ENCODE measurements around the gene GPR143. TPM values are rescaled to one million over a fixed set of nuclear protein-coding genes. Genes with fewer than 3 reads are reported as not detected.
A peak's percentile ranks its signal among the peaks of the same experiment; 100 is the strongest.

GPR143 gene
- total and polyA plus RNA-seq, 5 experiments from 2014 or later, result not detected

GRCh38 chrX:9700555-9700954, 65.1 kb downstream of the GPR143 start:
- DNase-seq (no peak), ATAC-seq (no peak)
- H3K36me3 Mint-ChIP-seq, result peaks cover 16 to 77% (median 30%) of the 10 kb centered on the region in 3 donors
- no peaks in the 10 kb centered on the region for H3K27me3 Mint-ChIP-seq
- no peak overlapping the region for H3K4me3 Mint-ChIP-seq
- H3K9me3 Mint-ChIP-seq, result peaks cover 0 to 16% (median 0%) of the 10 kb centered on the region in 9 donors
- POLR2A ChIA-PET, result no interaction called here
- no peaks in the 10 kb centered on the region for H3K4me1 Mint-ChIP-seq
- no peak overlapping the region for H3K27ac Mint-ChIP-seq

- H3K36me3 Mint-ChIP-seq, result peaks cover 7 to 76% (median 22%) of the 10 kb centered on the region in 3 donors
Observed at GRCh38 chrX:9698576-9698975, 67.1 kb downstream of the GPR143 start.

GRCh38 chrX:9693307-9694001, 72.2 kb downstream of the GPR143 start:
- ATAC-seq (no peak), DNase-seq (no peak)
- Mint-ChIP-seq H3K9me3 (no peaks in the 10 kb centered on the region), H3K4me1 (peaks cover 0 to 1% (median 0%) of the 10 kb centered on the region in 4 donors), H3K27me3 (no peaks in the 10 kb centered on the region), H3K36me3 (peaks cover under 1 to 71% (median 12%) of the 10 kb centered on the region in 3 donors), H3K27ac (no peak overlapping the region), H3K4me3 (no peak overlapping the region)
- POLR2A ChIA-PET, result no interaction called here

More at GRCh38 chrX:9698576-9698975, 67.1 kb downstream of the GPR143 start:
- H3K4me1 Mint-ChIP-seq, result no peaks in the 10 kb centered on the region
- no peak overlapping the region for H3K4me3 Mint-ChIP-seq
- DNase-seq (no peak), ATAC-seq (no peak)
- POLR2A ChIA-PET, result no interaction called here
- H3K9me3 Mint-ChIP-seq, result peaks cover 0 to 3% (median 0%) of the 10 kb centered on the region in 9 donors
- no peaks in the 10 kb centered on the region for H3K27me3 Mint-ChIP-seq
- H3K27ac Mint-ChIP-seq, result no peak overlapping the region

- DNase-seq (no peak), ATAC-seq (no peak)
- no peaks in the 10 kb centered on the region for H3K27me3 Mint-ChIP-seq
- H3K4me3 Mint-ChIP-seq, result no peak overlapping the region
- H3K9me3 Mint-ChIP-seq, result peaks cover 0 to 2% (median 0%) of the 10 kb centered on the region in 9 donors
- H3K27ac Mint-ChIP-seq, result peak overlapping the region in 2 of 10 donors; percentile 34 to 67
- peaks cover 0 to 1% (median 0%) of the 10 kb centered on the region in 4 donors for H3K4me1 Mint-ChIP-seq
- peaks cover 4 to 76% (median 10%) of the 10 kb centered on the region in 3 donors for H3K36me3 Mint-ChIP-seq
- POLR2A ChIA-PET, result no interaction called here
Observed at GRCh38 chrX:9690046-9690445, 75.6 kb downstream of the GPR143 start.

- H3K9me3 Mint-ChIP-seq, result peaks cover 0 to 2% (median 0%) of the 10 kb centered on the region in 9 donors
- DNase-seq (no peak), ATAC-seq (no peak)
- H3K4me1 Mint-ChIP-seq, result peaks cover 0 to 1% (median 0%) of the 10 kb centered on the region in 4 donors
- H3K4me3 Mint-ChIP-seq, result no peak overlapping the region
- POLR2A ChIA-PET, result no interaction called here
- H3K27ac Mint-ChIP-seq, result no peak overlapping the region
- peaks cover 4 to 71% (median 13%) of the 10 kb centered on the region in 3 donors for H3K36me3 Mint-ChIP-seq
- no peaks in the 10 kb centered on the region for H3K27me3 Mint-ChIP-seq
Observed at GRCh38 chrX:9688833-9689232, 76.8 kb downstream of the GPR143 start.

GRCh38 chrX:9687899-9688298, 77.7 kb downstream of the GPR143 start:
- DNase-seq (no peak), ATAC-seq (no peak)
- no peaks in the 10 kb centered on the region for H3K27me3 Mint-ChIP-seq
- no peak overlapping the region for H3K27ac Mint-ChIP-seq
- peaks cover 0 to 1% (median 0%) of the 10 kb centered on the region in 4 donors for H3K4me1 Mint-ChIP-seq
- peaks cover 4 to 71% (median 10%) of the 10 kb centered on the region in 3 donors for H3K36me3 Mint-ChIP-seq
- H3K9me3 Mint-ChIP-seq, result peaks cover 0 to 2% (median 0%) of the 10 kb centered on the region in 9 donors
- no peak overlapping the region for H3K4me3 Mint-ChIP-seq
- POLR2A ChIA-PET, result no interaction called here

GRCh38 chrX:9683350-9683749, 82.3 kb downstream of the GPR143 start:
- no peaks in the 10 kb centered on the region for H3K27me3 Mint-ChIP-seq
- ATAC-seq (no peak), DNase-seq (no peak)
- H3K4me3 Mint-ChIP-seq, result no peak overlapping the region
- H3K9me3 Mint-ChIP-seq, result peaks cover 0 to 2% (median 0%) of the 10 kb centered on the region in 9 donors
- POLR2A ChIA-PET, result no interaction called here
- peaks cover 3 to 54% (median 7%) of the 10 kb centered on the region in 3 donors for H3K36me3 Mint-ChIP-seq
- peaks cover 0 to 5% (median 2%) of the 10 kb centered on the region in 4 donors for H3K4me1 Mint-ChIP-seq
- peak overlapping the region in 1 of 10 donors; percentile 9 for H3K27ac Mint-ChIP-seq

GRCh38 chrX:9682861-9683260, 82.8 kb downstream of the GPR143 start:
- Mint-ChIP-seq H3K4me3 (no peak overlapping the region), H3K36me3 (peaks cover 0 to 51% (median 5%) of the 10 kb centered on the region in 3 donors), H3K4me1 (peaks cover 2 to 6% (median 5%) of the 10 kb centered on the region in 4 donors), H3K27ac (peak overlapping the region in 1 of 10 donors; percentile 9), H3K9me3 (peaks cover 0 to 2% (median 0%) of the 10 kb centered on the region in 9 donors), H3K27me3 (no peaks in the 10 kb centered on the region)
- DNase-seq (no peak), ATAC-seq (no peak)
- POLR2A ChIA-PET, result no interaction called here

GRCh38 chrX:9682456-9682855, 83.2 kb downstream of the GPR143 start:
- H3K27me3 Mint-ChIP-seq, result no peaks in the 10 kb centered on the region
- peaks cover 3 to 10% (median 8%) of the 10 kb centered on the region in 4 donors for H3K4me1 Mint-ChIP-seq
- H3K27ac Mint-ChIP-seq, result peak overlapping the region in 1 of 10 donors; percentile 26
- POLR2A ChIA-PET, result no interaction called here
- peaks cover 0 to 47% (median 5%) of the 10 kb centered on the region in 3 donors for H3K36me3 Mint-ChIP-seq
- DNase-seq (no peak), ATAC-seq (no peak)
- H3K4me3 Mint-ChIP-seq, result no peak overlapping the region
- H3K9me3 Mint-ChIP-seq, result peaks cover 0 to 2% (median 0%) of the 10 kb centered on the region in 9 donors

GRCh38 chrX:9681422-9681821, 84.2 kb downstream of the GPR143 start:
- Mint-ChIP-seq H3K27me3 (no peaks in the 10 kb centered on the region), H3K4me3 (no peak overlapping the region), H3K9me3 (peaks cover 0 to 2% (median 0%) of the 10 kb centered on the region in 9 donors), H3K4me1 (peaks cover 10 to 21% (median 16%) of the 10 kb centered on the region in 4 donors), H3K27ac (no peak overlapping the region), H3K36me3 (peaks cover 0 to 40% (median 5%) of the 10 kb centered on the region in 3 donors)
- POLR2A ChIA-PET, result no interaction called here
- ATAC-seq (no peak), DNase-seq (no peak)

GRCh38 chrX:9681011-9681410, 84.6 kb downstream of the GPR143 start:
- H3K4me3 Mint-ChIP-seq, result no peak overlapping the region
- peaks cover 10 to 23% (median 19%) of the 10 kb centered on the region in 4 donors for H3K4me1 Mint-ChIP-seq
- no peaks in the 10 kb centered on the region for H3K27me3 Mint-ChIP-seq
- POLR2A ChIA-PET, result no interaction called here
- H3K36me3 Mint-ChIP-seq, result peaks cover 0 to 36% (median 6%) of the 10 kb centered on the region in 3 donors
- ATAC-seq, result no peak
- H3K27ac Mint-ChIP-seq, result no peak overlapping the region
- H3K9me3 Mint-ChIP-seq, result no peaks in the 10 kb centered on the region
- no peak for DNase-seq

GRCh38 chrX:9678215-9678965, 87.3 kb downstream of the GPR143 start:
- Mint-ChIP-seq H3K4me3 (no peak overlapping the region), H3K9me3 (no peaks in the 10 kb centered on the region), H3K27me3 (no peaks in the 10 kb centered on the region), H3K27ac (peak overlapping the region in 2 of 10 donors; percentile 66 to 72), H3K36me3 (peaks cover 0 to 21% (median 3%) of the 10 kb centered on the region in 3 donors), H3K4me1 (peaks cover 10 to 25% (median 22%) of the 10 kb centered on the region in 4 donors)
- no peak for ATAC-seq
- POLR2A ChIA-PET, result no interaction called here
- DNase-seq, result no peak
